ENCODE data around the gene IGFBPL1. TPM values are rescaled to one million over a fixed set of nuclear protein-coding genes. Genes with fewer than 3 reads are reported as not detected.
A peak's percentile ranks its signal among the peaks of the same experiment; 100 is the strongest.

IGFBPL1 gene
- polyA plus RNA-seq, 1 donor (not counting 4 experiments of a cell fraction or from before 2014, with no cell fraction given), result not detected

- no peak for DNase-seq (ENCODE audit: low read depth, low spot score)
- Histone ChIP-seq H3K36me3 (ENCODE audit: control insufficient read depth in 2 of 2, extremely low read depth in 1 of 2, insufficient read depth in 2 of 2, low read length in 2 of 2) (no peaks in the 10 kb centered on the region), H3K9ac (ENCODE audit: control insufficient read depth, extremely low read depth, insufficient read depth, low read length) (no peak overlapping the region), H3K9me3 (ENCODE audit: control insufficient read depth, low read depth, low read length) (no peaks in the 10 kb centered on the region), H3K79me2 (ENCODE audit: control insufficient read depth, insufficient read depth, low read length) (no peaks in the 10 kb centered on the region), H3K27ac (ENCODE audit: control insufficient read depth, insufficient read depth, low read length) (no peak overlapping the region), H3K9me1 (ENCODE audit: control insufficient read depth, extremely low read depth, insufficient read depth, low read length) (no peaks in the 10 kb centered on the region), H3K4me1 (ENCODE audit: control insufficient read depth, extremely low read depth, insufficient read depth, low read length) (no peaks in the 10 kb centered on the region), H3K27me3 (ENCODE audit: control insufficient read depth, extremely low read depth, insufficient read depth, low read length) (peaks cover 54% of the 10 kb centered on the region), H3K4me2 (ENCODE audit: control insufficient read depth, extremely low read depth, insufficient read depth, low read depth, low read length) (no peak overlapping the region), H3K4me3 (ENCODE audit: control insufficient read depth in 2 of 3, extremely low read depth in 1 of 3, insufficient read depth in 2 of 3, low read depth in 1 of 3, low read length in 3 of 3) (no peak overlapping the region), H2AFZ (ENCODE audit: control insufficient read depth, low read length) (no peak overlapping the region), H4K20me1 (ENCODE audit: control insufficient read depth, extremely low read depth, insufficient read depth, low read length) (no peaks in the 10 kb centered on the region)
- FAIRE-seq, result no peak
- dilution Hi-C loops (cut with MboI; ENCODE audit: extremely low pct_ligation_motif_present, low sequenced_read_pairs), result no loop called here
- TF ChIP-seq CTCF (optimal IDR thresholded peaks at IDR 0.05 in 1 of 3, IDR thresholded peaks at IDR 0.05 in 1 of 3, conservative IDR thresholded peaks at IDR 0.05 in 1 of 3; ENCODE audit: extremely low read depth in 1 of 3, insufficient read depth in 2 of 3, low read length in 3 of 3) (no peak), EZH2 (IDR thresholded peaks at IDR 0.05; ENCODE audit: low read length) (no peak)
Observed at GRCh38 chr9:38415856-38416255, 8.4 kb downstream of the IGFBPL1 start.

GRCh38 chr9:38414040-38414723 is 10.1 kb downstream of the IGFBPL1 start:
- Histone ChIP-seq H3K9ac (ENCODE audit: control insufficient read depth, extremely low read depth, insufficient read depth, low read length) (no peak overlapping the region), H4K20me1 (ENCODE audit: control insufficient read depth, extremely low read depth, insufficient read depth, low read length) (no peaks in the 10 kb centered on the region), H2AFZ (ENCODE audit: control insufficient read depth, low read length) (no peak overlapping the region), H3K9me1 (ENCODE audit: control insufficient read depth, extremely low read depth, insufficient read depth, low read length) (no peaks in the 10 kb centered on the region), H3K4me1 (ENCODE audit: control insufficient read depth, extremely low read depth, insufficient read depth, low read length) (no peaks in the 10 kb centered on the region), H3K4me2 (ENCODE audit: control insufficient read depth, extremely low read depth, insufficient read depth, low read depth, low read length) (peak overlapping the region; percentile 54), H3K27ac (ENCODE audit: control insufficient read depth, insufficient read depth, low read length) (no peak overlapping the region), H3K36me3 (ENCODE audit: control insufficient read depth in 2 of 2, extremely low read depth in 1 of 2, insufficient read depth in 2 of 2, low read length in 2 of 2) (no peaks in the 10 kb centered on the region), H3K9me3 (ENCODE audit: control insufficient read depth, low read depth, low read length) (no peaks in the 10 kb centered on the region), H3K27me3 (ENCODE audit: control insufficient read depth, extremely low read depth, insufficient read depth, low read length) (peaks cover 54% of the 10 kb centered on the region), H3K4me3 (ENCODE audit: control insufficient read depth in 2 of 3, extremely low read depth in 1 of 3, insufficient read depth in 2 of 3, low read depth in 1 of 3, low read length in 3 of 3) (no peak overlapping the region), H3K79me2 (ENCODE audit: control insufficient read depth, insufficient read depth, low read length) (no peaks in the 10 kb centered on the region)
- FAIRE-seq (no peak), DNase-seq (ENCODE audit: low read depth, low spot score) (no peak)
- no peak for TF ChIP-seq CTCF (optimal IDR thresholded peaks at IDR 0.05 in 1 of 3, IDR thresholded peaks at IDR 0.05 in 1 of 3, conservative IDR thresholded peaks at IDR 0.05 in 1 of 3; ENCODE audit: extremely low read depth in 1 of 3, insufficient read depth in 2 of 3, low read length in 3 of 3)
- TF ChIP-seq EZH2 (IDR thresholded peaks at IDR 0.05; ENCODE audit: low read length), result no peak
- dilution Hi-C loops (cut with MboI; ENCODE audit: extremely low pct_ligation_motif_present, low sequenced_read_pairs), result no loop called here

Data from keratinocyte (primary cell).